ENCODE data around the gene ARHGAP23. TPM values are rescaled to one million over a fixed set of nuclear protein-coding genes. Genes with fewer than 3 reads are reported as not detected.
"Not testable (repeated sequence)": the region's sequence is repeated elsewhere in the genome, so short reads cannot be mapped to it uniquely, and the experiment has no call there.

The ARHGAP23 gene
- total RNA-seq, 4 donors from 2014 or later, result 22.7 to 70.9 (median 30.1) TPM

DNA sequence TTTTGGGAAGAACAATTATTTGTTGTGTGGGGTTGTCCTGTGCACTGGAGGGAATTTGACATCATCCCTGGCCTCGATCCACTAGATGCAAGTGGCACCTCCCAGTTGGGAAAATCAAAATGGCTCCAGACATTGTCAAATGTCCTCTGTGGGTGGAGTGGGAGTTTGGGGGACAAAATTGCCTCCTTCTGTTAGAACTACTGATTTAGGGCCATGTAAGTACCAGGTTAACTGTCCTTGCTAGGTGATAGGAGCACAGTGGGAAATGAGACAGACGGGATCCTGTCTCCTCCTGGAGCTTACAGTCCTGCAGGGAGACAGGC, 56.8 kb downstream of the ARHGAP23 start:
- ATAC-seq (ENCODE audit: low FRiP score) (no peak), DNase-seq (ENCODE audit: low spot score) (no peak)
- TF ChIP-seq, protein P1, sequence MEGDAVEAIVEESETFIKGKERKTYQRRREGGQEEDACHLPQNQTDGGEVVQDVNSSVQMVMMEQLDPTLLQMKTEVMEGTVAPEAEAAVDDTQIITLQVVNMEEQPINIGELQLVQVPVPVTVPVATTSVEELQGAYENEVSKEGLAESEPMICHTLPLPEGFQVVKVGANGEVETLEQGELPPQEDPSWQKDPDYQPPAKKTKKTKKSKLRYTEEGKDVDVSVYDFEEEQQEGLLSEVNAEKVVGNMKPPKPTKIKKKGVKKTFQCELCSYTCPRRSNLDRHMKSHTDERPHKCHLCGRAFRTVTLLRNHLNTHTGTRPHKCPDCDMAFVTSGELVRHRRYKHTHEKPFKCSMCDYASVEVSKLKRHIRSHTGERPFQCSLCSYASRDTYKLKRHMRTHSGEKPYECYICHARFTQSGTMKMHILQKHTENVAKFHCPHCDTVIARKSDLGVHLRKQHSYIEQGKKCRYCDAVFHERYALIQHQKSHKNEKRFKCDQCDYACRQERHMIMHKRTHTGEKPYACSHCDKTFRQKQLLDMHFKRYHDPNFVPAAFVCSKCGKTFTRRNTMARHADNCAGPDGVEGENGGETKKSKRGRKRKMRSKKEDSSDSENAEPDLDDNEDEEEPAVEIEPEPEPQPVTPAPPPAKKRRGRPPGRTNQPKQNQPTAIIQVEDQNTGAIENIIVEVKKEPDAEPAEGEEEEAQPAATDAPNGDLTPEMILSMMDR (IDR thresholded peaks at IDR 0.05), result no peak

DNA sequence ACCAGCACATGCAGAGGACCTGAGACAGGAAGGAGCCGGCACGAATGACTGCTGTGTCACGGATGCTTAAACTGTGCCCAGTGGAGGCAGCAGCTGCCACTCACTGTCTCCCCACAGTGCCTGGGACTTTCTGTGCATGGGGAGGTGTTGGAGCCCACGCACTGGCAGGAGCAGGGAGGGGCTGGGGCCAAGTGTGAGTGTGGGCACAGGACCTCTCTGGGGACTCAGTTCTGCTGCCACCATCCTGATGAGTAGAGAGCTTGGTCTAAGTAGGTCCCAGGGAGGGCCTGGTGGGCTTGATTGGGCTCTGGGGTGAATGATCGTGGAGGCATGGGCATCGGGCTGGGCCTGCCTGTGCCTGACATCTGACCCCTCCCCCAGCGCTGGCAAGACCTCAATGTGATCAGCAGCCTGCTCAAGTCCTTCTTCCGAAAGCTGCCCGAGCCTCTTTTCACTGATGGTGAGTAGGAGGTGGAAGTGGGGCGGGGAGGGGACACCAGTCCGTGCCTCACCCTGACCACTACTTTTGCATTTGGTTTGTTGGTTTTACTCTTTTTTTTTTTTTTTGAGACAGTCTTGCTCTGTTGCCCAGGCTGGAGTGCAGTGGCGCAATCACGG, 57.5 kb downstream of the ARHGAP23 start:
- ATAC-seq (ENCODE audit: low FRiP score); DNase-seq (ENCODE audit: low spot score): not testable (repeated sequence)

DNA sequence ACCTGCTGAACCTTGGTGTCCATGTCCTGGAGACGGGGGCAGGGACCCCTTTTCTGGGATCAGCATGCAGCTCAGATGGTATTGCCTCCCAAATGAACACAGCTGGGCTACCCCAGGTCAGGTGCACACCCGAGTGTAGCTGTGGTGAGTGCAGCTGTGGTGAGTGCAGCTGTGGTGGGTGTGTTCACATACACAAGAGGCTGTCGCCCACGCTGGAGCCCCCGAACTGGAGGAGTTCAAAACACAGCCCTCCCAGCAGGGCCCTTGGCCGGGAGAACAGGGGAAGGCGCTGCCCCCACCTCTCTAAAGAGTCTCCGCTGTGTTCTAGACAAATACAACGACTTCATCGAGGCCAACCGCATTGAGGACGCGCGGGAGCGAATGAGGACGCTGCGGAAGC, 61.5 kb downstream of the ARHGAP23 start:
- not testable (repeated sequence) for DNase-seq (ENCODE audit: low spot score); ATAC-seq (ENCODE audit: low FRiP score)

DNA sequence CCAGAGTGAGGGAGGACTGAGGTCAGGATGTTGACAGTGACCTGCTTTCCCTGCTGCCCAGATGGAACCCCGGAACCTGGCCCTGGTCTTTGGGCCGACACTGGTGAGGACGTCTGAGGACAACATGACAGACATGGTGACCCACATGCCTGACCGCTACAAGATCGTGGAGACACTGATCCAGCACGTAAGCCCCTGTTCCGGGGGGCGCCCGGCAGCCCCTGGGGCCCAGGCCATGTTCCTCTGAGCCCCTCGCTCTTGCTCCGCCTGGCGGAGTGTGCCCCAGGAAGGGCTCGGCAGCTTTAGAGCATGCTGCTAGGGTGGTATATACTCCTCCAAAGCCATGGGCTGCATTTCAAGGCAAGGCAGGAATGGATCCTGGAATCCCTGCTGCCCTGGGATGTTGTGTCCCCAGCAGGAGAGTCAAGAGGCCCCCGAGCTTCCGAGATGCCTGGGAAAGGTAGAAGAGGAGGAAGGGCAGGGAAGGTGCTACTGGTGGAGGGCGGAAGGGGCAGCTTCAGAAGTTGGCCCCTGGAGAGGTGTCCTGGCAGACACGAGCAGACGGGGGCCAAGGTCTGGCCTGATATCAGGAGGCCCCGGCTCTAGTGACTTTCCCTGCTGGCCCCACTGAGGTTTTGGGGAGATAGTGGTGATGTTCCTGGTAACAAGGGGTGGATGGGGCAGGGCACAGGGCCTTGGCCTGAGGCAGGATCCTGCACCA, 63.2 kb downstream of the ARHGAP23 start:
- DNase-seq (ENCODE audit: low spot score); ATAC-seq (ENCODE audit: low FRiP score): not testable (repeated sequence)

DNA sequence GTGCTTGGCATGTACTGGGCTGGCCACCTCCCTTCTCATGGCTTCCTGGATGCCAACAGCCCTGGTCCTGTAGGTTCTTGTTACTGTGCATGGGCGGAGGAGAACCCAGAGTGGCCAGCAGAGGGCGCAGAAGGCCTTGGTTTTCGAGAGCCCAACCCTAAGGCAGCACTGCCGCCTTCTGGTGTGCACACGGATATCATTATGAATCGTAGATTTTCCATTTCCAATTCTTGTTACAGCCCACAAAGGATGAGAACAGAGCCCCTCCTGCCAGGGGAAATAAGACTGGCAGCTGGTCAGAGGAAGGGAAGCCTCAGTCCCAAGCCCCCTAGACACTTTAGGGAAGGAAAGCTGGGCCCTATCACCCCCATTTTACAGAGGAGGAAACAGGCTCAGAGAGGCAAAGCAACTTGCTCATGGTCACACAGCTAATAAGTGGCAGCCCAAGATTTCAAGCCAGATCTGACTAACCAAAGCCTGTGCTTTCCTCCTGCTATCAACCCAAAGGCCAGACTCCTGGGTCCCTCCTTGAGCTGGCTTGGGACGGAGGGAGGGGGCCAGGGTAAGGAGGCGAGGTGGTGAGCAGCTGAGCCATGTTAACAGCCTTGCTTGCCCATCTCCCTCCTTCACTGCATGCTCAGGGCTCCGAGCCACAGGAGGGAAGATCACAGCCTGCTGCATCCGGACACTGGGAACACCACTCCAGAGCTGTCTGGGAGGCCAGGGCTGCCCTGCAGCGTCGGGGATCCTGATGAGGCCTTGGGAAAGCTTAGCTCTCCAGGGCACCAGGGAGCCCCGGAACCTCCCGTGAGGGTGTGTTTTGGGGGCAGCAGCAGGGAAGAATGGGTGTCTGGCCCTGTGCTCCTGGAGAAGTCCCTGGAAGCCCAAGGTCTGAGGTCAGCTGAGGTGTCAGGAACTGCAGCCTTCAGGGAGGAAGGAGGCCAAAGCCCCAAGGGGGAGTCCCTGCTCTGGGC, 64.1 kb downstream of the ARHGAP23 start:
- ATAC-seq (ENCODE audit: low FRiP score), result not testable (repeated sequence)
- peak; percentile 84 for DNase-seq (ENCODE audit: low spot score)

DNA sequence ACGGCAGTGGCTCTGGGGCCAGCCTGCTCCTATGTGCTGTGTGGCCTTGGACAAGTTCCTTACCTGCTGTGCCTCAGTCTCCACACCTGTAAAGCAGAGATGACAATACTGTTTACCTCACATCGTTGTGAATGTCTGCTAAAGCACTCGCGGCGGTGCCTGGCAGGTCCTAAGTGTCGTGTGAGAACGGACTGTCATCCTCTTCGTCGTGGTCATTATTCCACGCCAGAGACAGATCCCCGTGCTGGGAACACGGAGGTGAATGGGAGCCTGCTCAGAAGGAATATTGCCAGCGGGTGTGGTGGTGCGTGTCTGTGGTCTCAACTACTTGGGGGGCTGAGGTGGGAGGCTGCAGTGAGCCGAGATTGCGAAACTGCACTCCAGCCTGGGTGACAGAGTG, 65.9 kb downstream of the ARHGAP23 start:
- not testable (repeated sequence) for ATAC-seq (ENCODE audit: low FRiP score); DNase-seq (ENCODE audit: low spot score)

DNA sequence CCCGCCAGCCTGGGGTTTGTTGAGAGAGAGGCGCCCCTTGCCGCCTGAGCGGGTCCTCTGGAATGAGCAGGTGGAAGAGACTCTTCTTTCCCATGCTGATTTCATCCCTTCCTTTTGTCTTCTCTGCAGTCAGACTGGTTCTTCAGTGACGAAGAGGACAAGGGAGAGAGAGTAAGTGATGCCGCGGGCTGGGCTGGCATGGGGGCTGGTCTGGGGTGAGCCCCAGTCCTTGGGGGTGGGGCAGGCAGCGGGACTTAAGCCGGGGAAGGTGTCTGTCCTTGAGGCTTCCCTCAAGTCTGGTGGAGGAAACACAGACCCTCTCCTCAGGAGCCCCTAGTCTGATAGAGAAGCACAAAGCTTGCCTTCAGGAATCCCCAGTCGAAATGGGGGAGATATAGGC, 69.4 kb downstream of the ARHGAP23 start:
- ATAC-seq (ENCODE audit: low FRiP score); DNase-seq (ENCODE audit: low spot score): not testable (repeated sequence)

DNA sequence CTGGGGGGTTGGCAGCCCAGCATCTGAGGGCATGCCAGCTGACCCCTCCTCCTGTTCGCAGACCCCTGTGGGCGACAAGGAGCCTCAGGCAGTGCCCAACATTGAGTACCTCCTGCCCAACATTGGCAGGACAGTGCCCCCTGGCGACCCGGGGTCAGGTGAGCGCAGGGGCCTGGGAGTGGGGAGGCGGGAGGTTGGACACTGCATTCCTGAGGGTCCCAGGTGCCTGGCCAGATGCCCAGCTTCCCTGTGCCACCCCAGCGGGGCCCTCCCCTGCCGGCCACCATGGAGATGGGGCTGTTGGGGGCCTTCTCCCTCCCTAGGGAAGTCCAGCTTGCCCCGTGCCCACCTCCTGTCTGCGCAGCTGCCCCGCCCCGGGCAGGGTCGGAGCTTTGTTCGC, 70.1 kb downstream of the ARHGAP23 start:
- DNase-seq (ENCODE audit: low spot score) (no peak), ATAC-seq (ENCODE audit: low FRiP score) (no peak)
- TF ChIP-seq, protein P1 (IDR thresholded peaks at IDR 0.05), result no peak

DNA sequence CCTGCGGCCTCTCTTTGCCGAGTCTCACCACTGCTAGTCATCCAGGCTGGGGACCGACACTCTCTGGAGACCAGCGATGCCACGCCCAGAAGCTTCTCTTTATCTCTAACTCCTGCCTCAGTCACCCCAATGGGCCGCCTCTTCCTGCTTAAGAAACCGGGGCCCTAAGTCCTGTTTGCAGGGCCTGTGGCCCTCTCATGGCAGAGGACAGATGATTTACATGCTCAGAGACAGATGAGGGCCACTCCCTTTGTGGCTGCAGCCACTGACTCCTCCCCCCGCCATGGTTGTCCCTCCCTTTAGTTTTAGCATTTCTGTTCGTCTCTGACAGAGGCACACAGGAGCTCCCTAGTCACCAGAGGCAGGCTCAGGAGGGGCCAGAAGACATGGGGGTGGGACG, 71.0 kb downstream of the ARHGAP23 start:
- ATAC-seq (ENCODE audit: low FRiP score); DNase-seq (ENCODE audit: low spot score): not testable (repeated sequence)

DNA sequence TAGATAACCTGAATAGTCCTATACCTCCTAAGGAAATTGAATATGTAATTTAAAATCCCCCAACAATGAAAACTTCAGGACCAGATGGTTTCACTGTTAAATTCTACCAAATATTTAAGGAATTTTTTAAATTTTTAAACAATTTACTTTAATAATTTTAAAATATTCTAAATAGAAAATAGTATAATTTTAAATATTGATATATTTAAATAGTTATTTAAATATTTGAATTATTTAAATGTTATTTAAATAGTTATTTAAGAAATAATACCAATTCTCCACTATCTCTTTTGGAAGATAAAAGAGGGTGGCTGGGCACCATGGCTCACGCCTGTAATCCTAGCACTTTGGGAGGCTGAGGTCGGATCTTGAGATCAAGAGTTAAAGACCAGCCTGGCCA, 73.5 kb downstream of the ARHGAP23 start:
- not testable (repeated sequence) for DNase-seq (ENCODE audit: low spot score)

DNA sequence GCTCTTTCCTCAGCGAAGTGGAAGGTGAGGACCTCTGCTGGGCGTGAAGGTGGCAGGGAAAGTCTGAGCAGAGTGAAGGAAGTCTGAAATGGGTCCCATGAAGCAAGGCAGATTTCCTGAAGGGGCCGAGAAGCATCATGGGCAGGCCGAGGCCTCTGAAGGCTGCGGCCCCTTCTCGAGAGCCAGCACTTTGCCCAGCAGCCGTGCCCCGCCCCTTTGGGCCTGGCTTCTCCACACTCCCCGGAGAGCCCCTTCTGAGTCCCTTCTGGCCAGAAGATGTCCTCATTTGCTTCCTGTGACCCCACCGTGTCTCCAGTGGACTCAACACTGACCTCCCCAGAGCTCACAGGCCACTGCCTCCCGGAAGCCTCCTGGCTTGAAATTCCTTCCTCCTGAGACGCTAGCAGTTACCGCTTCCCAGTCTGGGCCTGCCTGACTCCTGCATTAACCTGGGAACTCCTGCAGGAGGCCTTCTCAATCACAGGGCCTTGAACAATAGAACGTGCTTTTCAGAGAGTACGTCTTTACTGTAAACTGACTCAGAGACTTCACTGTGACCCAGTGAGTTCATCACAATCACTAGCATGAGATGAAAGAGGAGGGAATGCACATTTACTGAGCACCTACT, 75.1 kb downstream of the ARHGAP23 start:
- DNase-seq (ENCODE audit: low spot score); ATAC-seq (ENCODE audit: low FRiP score): not testable (repeated sequence)

More for the DNA sequence above, 73.5 kb downstream of the ARHGAP23 start:
- ATAC-seq (ENCODE audit: low FRiP score), result not testable (repeated sequence)

All from omental fat pad (tissue), 4 donors.